ENCODE data around the gene KCTD15.
"Not testable (repeated sequence)": the region's sequence is repeated elsewhere in the genome, so short reads cannot be mapped to it uniquely, and the experiment has no call there.

The KCTD15 gene

GRCh38 chr19:33814181-33815165 is 17.8 kb downstream of the KCTD15 start:
- no peak for DNase-seq (ENCODE audit: low spot score)

- no peak for DNase-seq (ENCODE audit: low spot score)
Measured at GRCh38 chr19:33815380-33816340, 19.0 kb downstream of the KCTD15 start.

GRCh38 chr19:33818411-33818810 is 21.7 kb downstream of the KCTD15 start:
- no peak for DNase-seq (ENCODE audit: low spot score)

GRCh38 chr19:33819078-33819477 is 22.4 kb downstream of the KCTD15 start:
- DNase-seq (ENCODE audit: low spot score): not testable (repeated sequence)

GRCh38 chr19:33819506-33819879 is 22.8 kb downstream of the KCTD15 start:
- no peak for DNase-seq (ENCODE audit: low spot score)

- DNase-seq (ENCODE audit: low spot score): no peak
Measured at GRCh38 chr19:33819880-33820781, 23.5 kb downstream of the KCTD15 start.

- DNase-seq (ENCODE audit: low spot score): no peak
Measured at GRCh38 chr19:33821871-33822270, 25.2 kb downstream of the KCTD15 start.

- DNase-seq (ENCODE audit: low spot score): no peak
Measured at GRCh38 chr19:33823341-33823740, 26.7 kb downstream of the KCTD15 start.

GRCh38 chr19:33825556-33825955 is 28.9 kb downstream of the KCTD15 start:
- DNase-seq (ENCODE audit: low spot score): no peak

GRCh38 chr19:33826521-33826920 is 29.9 kb downstream of the KCTD15 start:
- no peak for DNase-seq (ENCODE audit: low spot score)

- DNase-seq (ENCODE audit: low spot score): no peak
Measured at GRCh38 chr19:33828266-33829075, 31.8 kb downstream of the KCTD15 start.

- DNase-seq (ENCODE audit: low spot score): no peak
Measured at GRCh38 chr19:33830264-33830663, 33.6 kb downstream of the KCTD15 start.

- no peak for DNase-seq (ENCODE audit: low spot score)
Measured at GRCh38 chr19:33831825-33832224, 35.2 kb downstream of the KCTD15 start.

- no peak for DNase-seq (ENCODE audit: low spot score)
Measured at GRCh38 chr19:33832633-33833032, 36.0 kb downstream of the KCTD15 start.

GRCh38 chr19:33840382-33840781 is 43.7 kb downstream of the KCTD15 start:
- DNase-seq (ENCODE audit: low spot score): no peak

GRCh38 chr19:33840783-33841182 is 44.1 kb downstream of the KCTD15 start:
- no peak for DNase-seq (ENCODE audit: low spot score)

- no peak for DNase-seq (ENCODE audit: low spot score)
Measured at GRCh38 chr19:33841685-33842084, 45.0 kb downstream of the KCTD15 start.

GRCh38 chr19:33844478-33844877 is 47.8 kb downstream of the KCTD15 start:
- DNase-seq (ENCODE audit: low spot score): no peak

GRCh38 chr19:33845498-33845897 is 48.8 kb downstream of the KCTD15 start:
- no peak for DNase-seq (ENCODE audit: low spot score)

- no peak for DNase-seq (ENCODE audit: low spot score)
Measured at GRCh38 chr19:33849551-33850147, 53.0 kb downstream of the KCTD15 start.

Data from putamen (tissue), 1 donor.